OCI-LY7 (cell line): ENCODE measurements around the gene SLBP. TPM values are rescaled to one million over a fixed set of nuclear protein-coding genes. Genes with fewer than 3 reads are reported as not detected.

Experiments used
- BruUV-seq: library from RNA; stranded (reverse); fragments of 400-500 nt; replicated peaks from 2 replicates; lab custom pipeline; 2021; lab: Mats Ljungman, UMichigan
- CTCF ChIA-PET: fragments of 300-600 bp; sonication (Branson Sonifier 250); formaldehyde crosslinking; loops from one replicate; lab custom pipeline; 2022; ENCODE audit warnings: antibody characterized with exemption; ENCODE audit not compliant: unreplicated experiment; lab: Charles Lee
- POLR2A ChIA-PET: fragments of 300-600 bp; sonication (Branson Sonifier 250); formaldehyde crosslinking; loops from one replicate; lab custom pipeline; 2022; ENCODE audit warnings: antibody characterized with exemption; lab: Charles Lee
- DNase-seq: peaks from one replicate; pipeline ENCODE4 v3.0.0-alpha.2; 2015; ENCODE audit warnings: low spot score
- H2AFZ ChIP-seq: fragments of 200-600 bp; sonication (generic), shearing (Covaris generic); 2 replicates; pipeline ENCODE4 v1.6.1; 2014; ENCODE audit warnings: mild to moderate bottlenecking, antibody characterized with exemption, low read length, moderate library complexity
- H3K27ac ChIP-seq: fragments of 200-600 bp; sonication (generic); 2 replicates; pipeline ENCODE4 v1.5.1; 2014; ENCODE audit warnings: mixed run types, low read depth, mild to moderate bottlenecking, moderate library complexity, low read length, inconsistent platforms; ENCODE audit not compliant: poor library complexity, severe bottlenecking
- H3K36me3 ChIP-seq: fragments of 200-600 bp; sonication (generic); 2 replicates; pipeline ENCODE4 v1.6.1; 2014; ENCODE audit warnings: mild to moderate bottlenecking, antibody characterized with exemption, low read length, moderate library complexity, mixed read lengths; ENCODE audit not compliant: insufficient read depth
- H3K4me1 ChIP-seq: fragments of 200-600 bp; sonication (generic); 2 replicates; pipeline ENCODE4 v1.5.1; 2014; ENCODE audit warnings: mild to moderate bottlenecking, low read length; ENCODE audit not compliant: insufficient read depth, poor library complexity, severe bottlenecking
- H3K4me2 ChIP-seq: fragments of 200-600 bp; sonication (generic); 2 replicates; pipeline ENCODE4 v1.6.1; 2014; ENCODE audit warnings: mild to moderate bottlenecking, low read length
- H3K4me3 ChIP-seq: fragments of 200-600 bp; sonication (generic); 2 replicates; pipeline ENCODE4 v1.5.1; 2014; ENCODE audit warnings: mild to moderate bottlenecking, low read depth, low read length; ENCODE audit not compliant: poor library complexity, severe bottlenecking
- H3K79me2 ChIP-seq: fragments of 200-600 bp; sonication (generic); 2 replicates; pipeline ENCODE4 v1.6.1; 2016; ENCODE audit warnings: low read depth, mild to moderate bottlenecking, low read length, moderate library complexity, mixed read lengths; ENCODE audit not compliant: insufficient read depth
- H3K9me2 ChIP-seq: fragments of 200-600 bp; sonication (generic); 2 replicates; pipeline ENCODE4 v1.6.1; 2016; ENCODE audit warnings: mild to moderate bottlenecking, low read length, mixed read lengths; ENCODE audit not compliant: insufficient read depth
- H3K9me3 ChIP-seq: fragments of 200-600 bp; sonication (generic); 2 replicates; pipeline ENCODE4 v1.6.1; 2014; ENCODE audit warnings: mild to moderate bottlenecking, mixed run types, low read length, mixed read lengths
- H4K20me1 ChIP-seq: fragments of 200-600 bp; sonication (generic); 2 replicates; pipeline ENCODE4 v1.6.1; 2014; ENCODE audit warnings: mild to moderate bottlenecking, antibody characterized with exemption, low read length, moderate library complexity, mixed read lengths; ENCODE audit not compliant: insufficient read depth
- EZH2phosphoT487 ChIP-seq: fragments of 200-600 bp; sonication (generic); IDR thresholded peaks from 2 replicates; pipeline ENCODE4 v1.6.1; 2018; ENCODE audit warnings: low read depth, borderline replicate concordance, mild to moderate bottlenecking, mixed run types, antibody characterized with exemption, low read length, moderate library complexity, mixed read lengths
- intact Hi-C: fragments of 100-400 bp; cut with micrococcal nuclease; formaldehyde crosslinking; loops from one replicate; pipeline ENCODE4 v1.10.0; 2022; ENCODE audit not compliant: unreplicated experiment
- total RNA-seq, 2 experiments: library from RNA; depleted of rRNA in 1 of 2; stranded (reverse); fragments of >200 nt in 1 of 2; shearing (Covaris generic) in 1 of 2; gene quantifications; 2 replicates each; pipeline ENCODE4 v1.2.3, GENCODE V29; 2014 to 2022
- TF ChIP-seq, protein P1 (sequence below): fragments of 200-600 bp; sonication (generic); conservative IDR thresholded peaks from 2 replicates; pipeline ENCODE4 v1.5.1; 2014; ENCODE audit warnings: mild to moderate bottlenecking, antibody characterized with exemption, low read length, moderate library complexity, mixed read lengths

SLBP gene
- total RNA-seq, 2 experiments from 2014 or later: 159 to 196 TPM

DNA sequence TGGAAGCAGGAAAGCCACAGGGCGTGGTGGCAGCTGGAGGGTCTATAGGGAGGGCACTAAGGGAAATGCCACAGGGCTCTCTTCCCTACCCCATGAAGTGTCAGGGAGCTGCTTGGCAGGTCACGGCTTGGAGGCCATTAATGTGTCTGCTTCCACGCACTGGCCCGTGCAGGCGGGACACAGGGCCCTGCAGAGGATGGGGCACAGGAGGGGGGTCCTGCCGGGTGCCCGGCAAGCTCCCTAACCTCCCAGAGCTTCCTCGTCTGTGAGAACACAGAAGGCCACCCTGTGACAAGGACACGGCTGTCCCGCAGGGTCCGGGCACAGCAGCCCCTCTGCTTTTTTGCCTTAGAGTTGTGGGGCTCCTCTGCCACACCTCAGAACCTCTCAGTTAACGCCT lies 53.5 kb downstream of the SLBP start:
- Histone ChIP-seq H3K9me2 (no peaks in the 10 kb centered on the region), H3K36me3 (no peaks in the 10 kb centered on the region), H3K4me3 (no peak overlapping the region), H3K79me2 (no peaks in the 10 kb centered on the region), H3K9me3 (no peaks in the 10 kb centered on the region), H3K4me1 (no peaks in the 10 kb centered on the region), H4K20me1 (no peaks in the 10 kb centered on the region), H3K4me2 (no peak overlapping the region), H2AFZ (no peak overlapping the region), H3K27ac (no peak overlapping the region)
- CTCF ChIA-PET: no interaction called here
- intact Hi-C loops: no loop called here
- BruUV-seq: no TSS peak
- DNase-seq: no peak
- POLR2A ChIA-PET: interaction anchor here (0.6 to 0.9 kb wide), 2 partner anchors 12 to 562 kb away, joined by 3 to 4 read pairs; no protein-coding TSS in a partner anchor
- TF ChIP-seq, protein P1, sequence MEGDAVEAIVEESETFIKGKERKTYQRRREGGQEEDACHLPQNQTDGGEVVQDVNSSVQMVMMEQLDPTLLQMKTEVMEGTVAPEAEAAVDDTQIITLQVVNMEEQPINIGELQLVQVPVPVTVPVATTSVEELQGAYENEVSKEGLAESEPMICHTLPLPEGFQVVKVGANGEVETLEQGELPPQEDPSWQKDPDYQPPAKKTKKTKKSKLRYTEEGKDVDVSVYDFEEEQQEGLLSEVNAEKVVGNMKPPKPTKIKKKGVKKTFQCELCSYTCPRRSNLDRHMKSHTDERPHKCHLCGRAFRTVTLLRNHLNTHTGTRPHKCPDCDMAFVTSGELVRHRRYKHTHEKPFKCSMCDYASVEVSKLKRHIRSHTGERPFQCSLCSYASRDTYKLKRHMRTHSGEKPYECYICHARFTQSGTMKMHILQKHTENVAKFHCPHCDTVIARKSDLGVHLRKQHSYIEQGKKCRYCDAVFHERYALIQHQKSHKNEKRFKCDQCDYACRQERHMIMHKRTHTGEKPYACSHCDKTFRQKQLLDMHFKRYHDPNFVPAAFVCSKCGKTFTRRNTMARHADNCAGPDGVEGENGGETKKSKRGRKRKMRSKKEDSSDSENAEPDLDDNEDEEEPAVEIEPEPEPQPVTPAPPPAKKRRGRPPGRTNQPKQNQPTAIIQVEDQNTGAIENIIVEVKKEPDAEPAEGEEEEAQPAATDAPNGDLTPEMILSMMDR: no peak
- no peak for TF ChIP-seq EZH2phosphoT487

DNA sequence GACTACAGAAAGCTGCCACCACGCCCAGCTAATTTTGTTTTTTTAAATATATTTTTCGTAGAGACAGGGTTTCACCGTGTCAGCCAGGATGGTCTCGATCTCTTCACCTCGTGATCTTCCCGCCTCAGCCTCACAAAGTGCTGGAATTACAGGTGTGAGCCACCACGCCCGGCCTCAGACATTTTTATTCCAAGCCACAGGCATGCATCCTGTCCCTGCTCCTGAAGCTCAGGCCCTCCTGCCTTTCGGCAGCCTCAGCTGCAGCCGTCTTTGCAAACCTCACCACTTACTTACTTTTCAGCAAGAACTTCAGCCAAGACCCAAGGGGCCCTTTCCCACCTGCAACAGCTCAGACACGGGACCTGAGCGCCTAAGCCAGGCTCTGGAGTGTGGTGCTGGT lies 54.0 kb downstream of the SLBP start:
- DNase-seq: no peak
- H4K20me1 ChIP-seq: no peaks in the 10 kb centered on the region
- H2AFZ ChIP-seq: no peak overlapping the region
- intact Hi-C loops: no loop called here
- H3K79me2 ChIP-seq: no peaks in the 10 kb centered on the region
- H3K9me3 ChIP-seq: no peaks in the 10 kb centered on the region
- CTCF ChIA-PET: no interaction called here
- H3K4me2 ChIP-seq: no peak overlapping the region
- no peak overlapping the region for H3K27ac ChIP-seq
- H3K4me1 ChIP-seq: no peaks in the 10 kb centered on the region
- H3K36me3 ChIP-seq: no peaks in the 10 kb centered on the region
- H3K9me2 ChIP-seq: no peaks in the 10 kb centered on the region
- H3K4me3 ChIP-seq: no peak overlapping the region
- no peak for TF ChIP-seq EZH2phosphoT487
- TF ChIP-seq, protein P1: no peak
- POLR2A ChIA-PET: interaction anchor here (0.9 kb wide), 1 partner anchor 11 kb away, joined by 3 read pairs; no protein-coding TSS in a partner anchor
- no TSS peak for BruUV-seq

DNA sequence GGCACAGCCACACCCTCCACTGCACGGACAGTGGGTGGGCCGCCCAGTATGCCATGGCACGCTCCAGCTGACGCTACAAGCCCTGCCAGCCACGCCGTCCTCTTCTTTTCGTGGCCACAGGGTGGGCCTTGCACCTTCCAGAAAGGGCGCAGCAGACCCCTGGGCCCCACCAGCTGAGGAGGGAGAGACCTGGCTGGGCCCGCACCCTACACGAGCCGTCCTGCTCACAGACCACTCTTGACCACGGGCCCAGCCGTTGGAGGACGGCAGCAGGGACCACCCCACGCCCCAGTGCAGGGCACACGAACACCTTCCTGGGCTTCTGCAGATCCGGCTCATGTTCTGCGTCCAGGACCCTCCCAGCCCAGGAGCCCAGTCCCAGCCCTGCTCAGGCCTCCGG lies 55.1 kb downstream of the SLBP start:
- Histone ChIP-seq H4K20me1 (no peaks in the 10 kb centered on the region), H3K9me2 (no peaks in the 10 kb centered on the region), H3K9me3 (no peaks in the 10 kb centered on the region), H3K79me2 (no peaks in the 10 kb centered on the region), H3K4me1 (no peaks in the 10 kb centered on the region), H3K36me3 (no peaks in the 10 kb centered on the region), H3K27ac (no peak overlapping the region), H3K4me2 (no peak overlapping the region), H3K4me3 (no peak overlapping the region), H2AFZ (no peak overlapping the region)
- intact Hi-C loops: no loop called here
- ChIA-PET CTCF (no interaction called here), POLR2A (no interaction called here)
- no peak for TF ChIP-seq EZH2phosphoT487
- TF ChIP-seq, protein P1: no peak
- no TSS peak for BruUV-seq
- DNase-seq: no peak
